ENCODE data around the gene AZU1. TPM values are rescaled to one million over a fixed set of nuclear protein-coding genes. Genes with fewer than 3 reads are reported as not detected.

The AZU1 gene
- total RNA-seq, 1 experiment from 2014 or later: 5.8 TPM

GRCh38 chr19:796692-797527, 30.7 kb upstream of the AZU1 start, which contains the start of gene PTBP1:
Gene PTBP1, plus strand, starts transcription at chr19:797452. Its CDS starts 46 bp downstream, at chr19:797498.
- H3K36me3 ChIP-seq (ENCODE audit: control insufficient read depth, insufficient read depth, low read length): peaks cover 13% of the 10 kb centered on the region
- DNase-seq (ENCODE audit: low read depth, low spot score): peak; percentile 98
- H3K4me1 ChIP-seq (ENCODE audit: control insufficient read depth, insufficient read depth, low read length): peaks cover 17% of the 10 kb centered on the region
- peak within 1 kb of the TSS; percentile 89 for H3K27ac ChIP-seq (ENCODE audit: low read length)
- CTCF ChIA-PET: interaction anchor here (0.6 kb wide), 1 partner anchor 22 kb away, joined by 4 read pairs; no protein-coding TSS in a partner anchor
- no peaks in the 10 kb centered on the region for H3K9me3 ChIP-seq (ENCODE audit: control insufficient read depth, insufficient read depth, low read depth, low read length)
- POLR2A ChIA-PET: no interaction called here
- in situ Hi-C loops (cut with HindIII; ENCODE audit: low pct_unique_long_range_greater_than_20kb, low sequenced_read_pairs) (no loop called here), intact Hi-C loops (cut with micrococcal nuclease; ENCODE audit: unreplicated experiment) (no loop called here)
- H3K27me3 ChIP-seq (ENCODE audit: control insufficient read depth, insufficient read depth, low read length): no peaks in the 10 kb centered on the region
- peak; percentile 85 for ATAC-seq
- peak within 1 kb of the TSS; percentile 82 to 87 for H3K4me3 ChIP-seq (ENCODE audit: low read depth in 2 of 2, low read length in 2 of 2)
- no peak for TF ChIP-seq REST (IDR thresholded peaks at IDR 0.05; ENCODE audit: insufficient read depth in 1 of 2, low read depth in 2 of 2, low read length in 1 of 2)
- TF ChIP-seq, protein P1, sequence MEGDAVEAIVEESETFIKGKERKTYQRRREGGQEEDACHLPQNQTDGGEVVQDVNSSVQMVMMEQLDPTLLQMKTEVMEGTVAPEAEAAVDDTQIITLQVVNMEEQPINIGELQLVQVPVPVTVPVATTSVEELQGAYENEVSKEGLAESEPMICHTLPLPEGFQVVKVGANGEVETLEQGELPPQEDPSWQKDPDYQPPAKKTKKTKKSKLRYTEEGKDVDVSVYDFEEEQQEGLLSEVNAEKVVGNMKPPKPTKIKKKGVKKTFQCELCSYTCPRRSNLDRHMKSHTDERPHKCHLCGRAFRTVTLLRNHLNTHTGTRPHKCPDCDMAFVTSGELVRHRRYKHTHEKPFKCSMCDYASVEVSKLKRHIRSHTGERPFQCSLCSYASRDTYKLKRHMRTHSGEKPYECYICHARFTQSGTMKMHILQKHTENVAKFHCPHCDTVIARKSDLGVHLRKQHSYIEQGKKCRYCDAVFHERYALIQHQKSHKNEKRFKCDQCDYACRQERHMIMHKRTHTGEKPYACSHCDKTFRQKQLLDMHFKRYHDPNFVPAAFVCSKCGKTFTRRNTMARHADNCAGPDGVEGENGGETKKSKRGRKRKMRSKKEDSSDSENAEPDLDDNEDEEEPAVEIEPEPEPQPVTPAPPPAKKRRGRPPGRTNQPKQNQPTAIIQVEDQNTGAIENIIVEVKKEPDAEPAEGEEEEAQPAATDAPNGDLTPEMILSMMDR (IDR thresholded peaks at IDR 0.05): no peak
- TF ChIP-seq POLR2AphosphoS5 (IDR thresholded peaks at IDR 0.05; ENCODE audit: low read depth, low read length): peak; percentile 61
- 0 out of 2 replicates have a peak, but pooled peaks have one; percentile 8 for TF ChIP-seq SIN3A (IDR thresholded peaks at IDR 0.05; ENCODE audit: borderline replicate concordance, insufficient read depth, low read depth, low read length)
- no TSS peak for BruUV-seq (replicated peaks)

DNA sequence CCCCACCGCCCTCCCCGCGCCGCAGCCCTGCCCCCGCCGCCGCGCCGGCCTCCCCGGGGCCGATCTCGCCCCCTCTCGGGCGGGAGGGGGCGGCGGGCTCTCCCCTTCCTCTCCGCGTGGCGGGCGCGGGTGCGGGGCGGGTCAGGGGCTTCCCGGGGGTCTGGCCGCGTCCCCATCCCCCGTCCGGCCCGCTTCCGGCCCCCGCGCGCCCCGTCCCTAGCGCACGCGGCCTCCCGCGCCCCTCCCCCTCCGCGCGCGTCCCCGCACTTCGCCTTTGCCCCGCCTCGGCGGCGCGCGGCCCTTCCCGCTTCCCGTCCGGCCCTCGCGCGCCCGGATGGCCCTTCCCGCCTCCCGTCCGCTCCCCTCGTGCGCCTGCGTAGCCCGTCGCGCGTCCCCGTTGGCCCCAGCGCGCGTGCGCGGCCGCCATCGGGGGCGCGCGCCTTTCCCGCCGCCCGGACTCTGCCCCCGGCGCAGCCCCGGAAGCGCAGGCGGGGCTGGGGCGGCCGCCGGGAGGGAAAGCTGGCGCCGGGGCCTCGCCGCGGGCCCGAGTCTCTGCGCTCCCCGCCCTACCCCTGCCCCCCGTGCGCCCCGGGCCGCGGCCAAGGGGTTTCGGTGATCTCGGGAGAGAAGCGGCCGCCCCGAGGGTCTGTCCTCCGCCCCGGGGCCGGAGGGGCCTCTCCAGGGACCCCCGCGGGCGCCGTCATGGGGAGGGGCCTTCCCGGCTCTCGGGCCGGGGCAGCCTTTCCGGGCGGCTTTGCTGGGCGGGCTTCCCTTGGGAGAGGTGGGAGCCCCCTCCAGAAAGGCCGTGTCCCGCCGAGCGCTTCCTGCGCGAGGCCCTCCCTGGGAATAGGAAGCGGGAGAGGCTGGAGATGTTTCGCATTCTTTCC, 29.9 kb upstream of the AZU1 start:
- intact Hi-C loops (cut with micrococcal nuclease; ENCODE audit: unreplicated experiment) (no loop called here), in situ Hi-C loops (cut with HindIII; ENCODE audit: low pct_unique_long_range_greater_than_20kb, low sequenced_read_pairs) (no loop called here)
- DNase-seq (ENCODE audit: low read depth, low spot score) (no peak), ATAC-seq (peak; percentile 41)
- H3K4me1 ChIP-seq (ENCODE audit: control insufficient read depth, insufficient read depth, low read length): peaks cover 18% of the 10 kb centered on the region
- POLR2A ChIA-PET: interaction anchor here (1.3 kb wide), 1 partner anchor 25 kb away, joined by 3 read pairs; no protein-coding TSS in a partner anchor
- CTCF ChIA-PET: no interaction called here
- BruUV-seq (replicated peaks): no TSS peak
- H3K27me3 ChIP-seq (ENCODE audit: control insufficient read depth, insufficient read depth, low read length): no peaks in the 10 kb centered on the region
- TF ChIP-seq TCF7L2 (IDR thresholded peaks at IDR 0.05; ENCODE audit: low read depth, low read length): no peak
- TF ChIP-seq SIN3A (IDR thresholded peaks at IDR 0.05; ENCODE audit: borderline replicate concordance, insufficient read depth, low read depth, low read length): peak; percentile 58; the same call in 1 of the 2 replicates
- no peak for TF ChIP-seq POLR2AphosphoS5 (IDR thresholded peaks at IDR 0.05; ENCODE audit: low read depth, low read length)
- H3K36me3 ChIP-seq (ENCODE audit: control insufficient read depth, insufficient read depth, low read length): peaks cover 13% of the 10 kb centered on the region
- H3K27ac ChIP-seq (ENCODE audit: low read length): peak overlapping the region; percentile 89
- H3K4me3 ChIP-seq (ENCODE audit: low read depth in 2 of 2, low read length in 2 of 2): peak overlapping the region; percentile 82 to 87
- no peaks in the 10 kb centered on the region for H3K9me3 ChIP-seq (ENCODE audit: control insufficient read depth, insufficient read depth, low read depth, low read length)
